Measurements from ENCODE around the gene OCA2.

OCA2 gene

GRCh38 chr15:27897481-27897880 lies 201.6 kb downstream of the OCA2 start:
- no peaks in the 10 kb centered on the region for H3K4me1 ChIP-seq (ENCODE audit: control insufficient read depth, insufficient read depth, low read length, poor library complexity, severe bottlenecking)
- WGBS, 2 experiments (ENCODE audit: insufficient coverage in 2 of 2): 93 to 95% methylated on average over 8 to 9 of the region's 9 CpGs

DNA sequence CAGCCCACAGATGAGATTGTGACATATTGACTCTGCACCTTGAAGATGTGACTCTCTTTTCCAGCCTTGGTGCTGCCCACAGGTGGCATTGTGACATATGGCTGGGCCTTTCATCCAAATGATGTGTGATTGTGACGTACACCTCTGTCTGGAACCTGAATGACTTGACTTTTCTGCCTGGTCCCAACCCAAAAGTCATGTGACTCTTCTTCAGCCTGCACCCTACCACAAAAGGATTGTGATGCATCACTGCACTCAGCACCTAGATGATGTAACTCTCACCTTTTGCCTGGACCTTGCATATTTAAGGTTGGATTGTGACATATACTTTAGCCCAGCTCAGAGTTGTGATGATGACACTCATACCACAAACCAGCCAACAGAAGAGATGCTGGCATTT lies 204.5 kb downstream of the OCA2 start:
- WGBS, 2 experiments (ENCODE audit: insufficient coverage in 2 of 2): 88 to 100% methylated on average over 1 of the region's 1 CpG
- no peaks in the 10 kb centered on the region for H3K36me3 ChIP-seq (ENCODE audit: control insufficient read depth, insufficient read depth, low read length)
- H3K27ac ChIP-seq (ENCODE audit: low read depth, low read length, severe bottlenecking): no peak overlapping the region
- no peaks in the 10 kb centered on the region for H3K4me1 ChIP-seq (ENCODE audit: control insufficient read depth, insufficient read depth, low read length, poor library complexity, severe bottlenecking)
- peaks cover 4% of the 10 kb centered on the region for H3K9me3 ChIP-seq (ENCODE audit: control insufficient read depth, low read length)
- no peak overlapping the region for H3K4me3 ChIP-seq (ENCODE audit: extremely low read depth, insufficient read depth, low read length, poor library complexity, severe bottlenecking)

More at GRCh38 chr15:27897481-27897880, 201.6 kb downstream of the OCA2 start:
- H3K27ac ChIP-seq (ENCODE audit: low read depth, low read length, severe bottlenecking): no peak overlapping the region
- no peak overlapping the region for H3K4me3 ChIP-seq (ENCODE audit: extremely low read depth, insufficient read depth, low read length, poor library complexity, severe bottlenecking)
- no peaks in the 10 kb centered on the region for H3K36me3 ChIP-seq (ENCODE audit: control insufficient read depth, insufficient read depth, low read length)
- peaks cover 4% of the 10 kb centered on the region for H3K9me3 ChIP-seq (ENCODE audit: control insufficient read depth, low read length)

- no peaks in the 10 kb centered on the region for H3K4me1 ChIP-seq (ENCODE audit: control insufficient read depth, insufficient read depth, low read length, poor library complexity, severe bottlenecking)
- no peaks in the 10 kb centered on the region for H3K36me3 ChIP-seq (ENCODE audit: control insufficient read depth, insufficient read depth, low read length)
- no peak overlapping the region for H3K4me3 ChIP-seq (ENCODE audit: extremely low read depth, insufficient read depth, low read length, poor library complexity, severe bottlenecking)
- peaks cover 4% of the 10 kb centered on the region for H3K9me3 ChIP-seq (ENCODE audit: control insufficient read depth, low read length)
- WGBS, 2 experiments (ENCODE audit: insufficient coverage in 2 of 2): 83 to 86% methylated on average over 2 to 3 of the region's 3 CpGs
- no peak overlapping the region for H3K27ac ChIP-seq (ENCODE audit: low read depth, low read length, severe bottlenecking)
These were observed 209.9 kb downstream of the OCA2 start for GRCh38 chr15:27889258-27889657.

DNA sequence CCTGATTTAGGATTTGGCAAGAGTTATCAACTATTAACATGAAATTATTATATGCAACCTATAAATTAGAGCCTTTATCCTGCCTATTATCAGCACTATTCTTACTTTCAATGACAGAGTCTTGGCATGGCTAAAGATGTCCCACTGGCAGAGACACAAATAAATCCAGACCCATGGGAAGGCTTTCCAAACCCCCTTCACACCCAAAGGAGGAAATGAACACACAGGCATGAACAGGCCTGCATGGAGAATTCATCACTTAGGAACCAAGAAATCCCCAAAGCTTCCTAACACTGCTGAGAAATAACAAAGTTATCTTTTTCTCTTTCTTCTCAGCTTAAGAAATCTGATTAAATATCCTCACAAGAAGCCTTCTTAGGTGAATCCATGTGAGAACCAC lies 213.9 kb downstream of the OCA2 start:
- H3K27ac ChIP-seq (ENCODE audit: low read depth, low read length, severe bottlenecking): no peak overlapping the region
- H3K36me3 ChIP-seq (ENCODE audit: control insufficient read depth, insufficient read depth, low read length): no peaks in the 10 kb centered on the region
- H3K4me1 ChIP-seq (ENCODE audit: control insufficient read depth, insufficient read depth, low read length, poor library complexity, severe bottlenecking): no peaks in the 10 kb centered on the region
- no peak overlapping the region for H3K4me3 ChIP-seq (ENCODE audit: extremely low read depth, insufficient read depth, low read length, poor library complexity, severe bottlenecking)
- no peaks in the 10 kb centered on the region for H3K9me3 ChIP-seq (ENCODE audit: control insufficient read depth, low read length)

DNA sequence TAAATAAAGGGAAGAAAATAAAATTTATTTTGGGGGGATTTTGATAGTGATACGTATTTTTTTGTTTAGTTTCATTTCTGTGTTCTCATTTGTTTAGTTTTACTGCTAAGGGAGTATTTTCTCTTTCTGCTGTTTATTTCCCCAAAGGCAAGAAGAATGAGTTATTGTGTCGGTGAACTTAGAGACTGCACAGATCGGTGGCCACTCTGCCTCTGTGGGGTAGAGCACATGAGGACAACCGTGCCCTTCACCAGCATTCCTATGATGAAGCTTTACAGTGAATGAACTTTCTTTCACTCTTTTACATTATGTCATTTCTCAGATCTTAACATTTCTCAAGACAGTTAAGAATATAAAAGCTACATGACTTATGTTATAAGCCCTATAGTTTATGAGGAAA lies 214.4 kb downstream of the OCA2 start:
- Histone ChIP-seq H3K9me3 (ENCODE audit: control insufficient read depth, low read length) (no peaks in the 10 kb centered on the region), H3K36me3 (ENCODE audit: control insufficient read depth, insufficient read depth, low read length) (no peaks in the 10 kb centered on the region), H3K27ac (ENCODE audit: low read depth, low read length, severe bottlenecking) (no peak overlapping the region), H3K4me3 (ENCODE audit: extremely low read depth, insufficient read depth, low read length, poor library complexity, severe bottlenecking) (no peak overlapping the region), H3K4me1 (ENCODE audit: control insufficient read depth, insufficient read depth, low read length, poor library complexity, severe bottlenecking) (no peaks in the 10 kb centered on the region)
- 100% methylated on average over 1 to 3 of the region's 4 CpGs for WGBS, 2 experiments (ENCODE audit: insufficient coverage in 2 of 2)

DNA sequence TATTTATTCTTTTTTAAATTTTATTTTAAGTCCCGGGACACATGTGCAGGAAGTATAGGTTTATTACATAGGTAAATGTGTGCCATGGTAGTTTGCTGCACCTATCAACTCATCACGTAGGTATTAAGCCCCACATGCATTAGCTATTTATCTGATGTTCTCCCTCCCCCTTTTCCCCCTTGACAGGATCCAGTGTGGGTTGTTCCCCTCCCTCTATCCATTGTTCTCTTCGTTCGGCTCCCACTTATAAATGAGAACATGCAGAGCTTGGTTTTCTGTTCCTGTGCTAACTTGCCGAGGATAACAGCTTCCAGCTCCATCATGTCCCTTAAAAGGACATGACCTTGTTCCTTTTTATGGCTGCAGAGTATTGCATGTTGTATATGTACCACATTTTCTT lies 220.3 kb downstream of the OCA2 start:
- Histone ChIP-seq H3K27ac (ENCODE audit: low read depth, low read length, severe bottlenecking) (no peak overlapping the region), H3K4me3 (ENCODE audit: extremely low read depth, insufficient read depth, low read length, poor library complexity, severe bottlenecking) (no peak overlapping the region), H3K36me3 (ENCODE audit: control insufficient read depth, insufficient read depth, low read length) (no peaks in the 10 kb centered on the region), H3K4me1 (ENCODE audit: control insufficient read depth, insufficient read depth, low read length, poor library complexity, severe bottlenecking) (no peaks in the 10 kb centered on the region), H3K9me3 (ENCODE audit: control insufficient read depth, low read length) (no peaks in the 10 kb centered on the region)
- WGBS, 2 experiments (ENCODE audit: insufficient coverage in 2 of 2): 74 to 95% methylated on average over 4 of the region's 5 CpGs

DNA sequence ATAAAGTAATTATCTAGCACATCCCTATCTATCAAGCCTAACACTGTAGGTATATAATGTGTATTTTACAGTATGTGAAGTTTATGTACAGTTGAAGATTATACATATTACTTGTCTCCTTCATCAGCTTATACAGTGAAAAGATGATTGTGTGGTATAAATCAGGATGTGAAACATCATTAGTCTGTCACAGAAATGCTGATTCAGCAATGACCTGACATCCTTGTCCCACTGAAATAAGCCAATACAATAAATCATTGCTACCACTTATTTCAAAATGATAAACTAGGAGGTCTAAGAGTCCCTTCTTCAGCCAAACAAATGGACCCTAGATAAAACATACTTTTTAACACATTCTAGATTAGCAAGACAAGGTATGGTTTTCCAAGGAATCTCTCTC lies 225.3 kb downstream of the OCA2 start:
- no peaks in the 10 kb centered on the region for H3K36me3 ChIP-seq (ENCODE audit: control insufficient read depth, insufficient read depth, low read length)
- H3K9me3 ChIP-seq (ENCODE audit: control insufficient read depth, low read length): no peaks in the 10 kb centered on the region
- no peak overlapping the region for H3K27ac ChIP-seq (ENCODE audit: low read depth, low read length, severe bottlenecking)
- no peaks in the 10 kb centered on the region for H3K4me1 ChIP-seq (ENCODE audit: control insufficient read depth, insufficient read depth, low read length, poor library complexity, severe bottlenecking)
- no peak overlapping the region for H3K4me3 ChIP-seq (ENCODE audit: extremely low read depth, insufficient read depth, low read length, poor library complexity, severe bottlenecking)

DNA sequence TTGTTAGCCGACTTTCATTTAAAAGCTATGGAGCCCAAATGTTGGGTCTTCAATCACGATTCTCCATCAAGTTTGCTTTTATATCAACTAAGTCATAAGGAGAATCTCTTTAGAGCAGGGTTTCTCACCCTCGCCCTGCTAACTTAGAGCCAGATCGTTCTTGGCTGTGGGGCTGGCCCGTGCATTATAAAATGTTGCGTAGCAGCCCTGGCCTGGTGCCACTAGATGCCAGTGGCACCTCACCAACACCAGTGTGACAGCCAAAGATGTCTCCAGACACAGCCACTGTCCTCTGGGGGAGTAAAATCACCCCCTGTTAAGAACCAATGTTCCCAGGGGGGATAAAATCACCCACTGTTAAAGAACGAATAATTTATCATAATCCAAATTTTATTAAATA lies 226.1 kb downstream of the OCA2 start:
- H3K27ac ChIP-seq (ENCODE audit: low read depth, low read length, severe bottlenecking): no peak overlapping the region
- H3K4me3 ChIP-seq (ENCODE audit: extremely low read depth, insufficient read depth, low read length, poor library complexity, severe bottlenecking): no peak overlapping the region
- 82 to 92% methylated on average over 5 to 6 of the region's 7 CpGs for WGBS, 2 experiments (ENCODE audit: insufficient coverage in 2 of 2)
- H3K36me3 ChIP-seq (ENCODE audit: control insufficient read depth, insufficient read depth, low read length): no peaks in the 10 kb centered on the region
- H3K4me1 ChIP-seq (ENCODE audit: control insufficient read depth, insufficient read depth, low read length, poor library complexity, severe bottlenecking): no peaks in the 10 kb centered on the region
- H3K9me3 ChIP-seq (ENCODE audit: control insufficient read depth, low read length): no peaks in the 10 kb centered on the region

DNA sequence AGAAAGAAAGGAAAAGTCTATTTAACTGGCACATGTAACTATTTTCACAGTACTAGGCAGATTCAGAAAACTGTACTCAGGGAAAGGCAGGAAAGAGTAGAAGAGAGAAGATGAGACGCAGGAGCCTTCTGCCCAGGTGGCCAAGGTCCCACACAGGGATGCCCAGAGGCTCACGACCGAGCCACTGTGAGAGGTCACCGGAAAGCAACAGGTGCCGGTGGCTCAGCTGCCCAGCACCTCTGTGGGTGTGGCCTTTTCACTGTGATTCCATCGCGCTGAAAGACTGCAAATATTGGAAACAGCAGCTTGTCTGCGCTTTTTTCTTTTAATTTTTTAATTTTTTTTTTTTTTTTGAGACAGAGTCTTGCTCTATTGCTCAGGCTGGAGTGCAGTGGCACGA lies 226.8 kb downstream of the OCA2 start:
- no peak overlapping the region for H3K4me3 ChIP-seq (ENCODE audit: extremely low read depth, insufficient read depth, low read length, poor library complexity, severe bottlenecking)
- H3K27ac ChIP-seq (ENCODE audit: low read depth, low read length, severe bottlenecking): no peak overlapping the region
- 91 to 94% methylated on average over 5 to 8 of the region's 9 CpGs for WGBS, 2 experiments (ENCODE audit: insufficient coverage in 2 of 2)
- no peaks in the 10 kb centered on the region for H3K36me3 ChIP-seq (ENCODE audit: control insufficient read depth, insufficient read depth, low read length)
- no peaks in the 10 kb centered on the region for H3K9me3 ChIP-seq (ENCODE audit: control insufficient read depth, low read length)
- no peaks in the 10 kb centered on the region for H3K4me1 ChIP-seq (ENCODE audit: control insufficient read depth, insufficient read depth, low read length, poor library complexity, severe bottlenecking)

DNA sequence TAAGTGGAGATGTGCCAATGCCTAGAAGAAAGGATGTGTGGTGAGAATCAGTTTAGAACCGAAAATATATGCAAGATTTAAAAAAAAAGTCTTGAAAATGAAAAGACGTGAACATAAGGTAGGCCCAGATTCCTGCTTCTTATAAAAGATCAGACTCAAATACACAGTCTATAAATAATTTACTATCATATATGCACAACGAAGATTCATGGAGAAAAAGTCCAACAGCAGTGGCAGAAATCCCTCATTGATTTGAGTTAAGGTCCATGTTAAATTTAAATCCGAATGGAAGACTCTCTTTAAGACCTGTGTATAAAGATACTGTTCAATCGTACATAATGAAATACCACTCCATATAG lies 227.2 kb downstream of the OCA2 start:
- Histone ChIP-seq H3K9me3 (ENCODE audit: control insufficient read depth, low read length) (no peaks in the 10 kb centered on the region), H3K27ac (ENCODE audit: low read depth, low read length, severe bottlenecking) (no peak overlapping the region), H3K36me3 (ENCODE audit: control insufficient read depth, insufficient read depth, low read length) (no peaks in the 10 kb centered on the region), H3K4me1 (ENCODE audit: control insufficient read depth, insufficient read depth, low read length, poor library complexity, severe bottlenecking) (no peaks in the 10 kb centered on the region), H3K4me3 (ENCODE audit: extremely low read depth, insufficient read depth, low read length, poor library complexity, severe bottlenecking) (no peak overlapping the region)
- 67 to 83% methylated on average over 1 of the region's 5 CpGs for WGBS, 2 experiments (ENCODE audit: insufficient coverage in 2 of 2)

DNA sequence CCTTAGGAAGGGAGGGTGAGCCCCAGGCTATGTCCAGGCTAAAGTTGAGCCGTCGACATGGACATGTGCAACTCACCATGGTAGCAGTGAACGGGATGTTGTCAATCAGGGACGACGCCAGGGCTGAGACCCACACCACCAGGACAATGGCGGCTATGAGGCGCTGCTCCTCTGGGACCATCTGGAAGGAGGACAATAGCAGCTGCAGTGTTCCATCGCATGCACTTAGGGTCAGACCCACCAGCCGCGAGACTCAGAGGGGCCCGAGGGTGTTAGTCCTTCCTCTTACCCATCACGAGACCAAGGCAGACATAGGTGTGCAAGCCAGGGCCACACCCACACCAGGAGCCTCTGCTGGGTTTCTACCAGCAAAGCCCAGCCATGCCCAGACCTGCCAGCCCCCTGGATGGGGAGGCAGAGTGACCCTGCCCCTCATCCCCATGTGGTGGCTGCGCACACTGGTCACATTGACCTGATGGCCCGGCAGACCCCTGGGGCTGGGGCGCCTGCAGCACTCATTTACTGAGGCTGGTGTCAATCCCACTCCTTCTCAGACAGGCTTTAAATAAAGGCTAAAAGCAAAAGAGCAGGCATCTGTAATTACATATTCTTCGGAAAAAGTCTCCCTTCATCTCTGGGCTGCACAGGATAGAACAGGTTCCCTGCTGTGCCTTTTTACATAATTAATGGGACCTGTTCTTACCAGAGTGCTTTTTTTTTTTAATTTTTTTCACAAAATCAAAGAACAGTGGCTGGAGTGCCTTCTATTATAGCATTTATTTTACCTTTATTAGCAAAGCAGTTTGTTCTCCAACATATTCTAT lies 227.8 kb downstream of the OCA2 start:
- WGBS, 2 experiments (ENCODE audit: insufficient coverage in 2 of 2): 91 to 96% methylated on average over 13 to 16 of the region's 16 CpGs
- Histone ChIP-seq H3K4me3 (ENCODE audit: extremely low read depth, insufficient read depth, low read length, poor library complexity, severe bottlenecking) (no peak overlapping the region), H3K27ac (ENCODE audit: low read depth, low read length, severe bottlenecking) (no peak overlapping the region), H3K9me3 (ENCODE audit: control insufficient read depth, low read length) (no peaks in the 10 kb centered on the region), H3K4me1 (ENCODE audit: control insufficient read depth, insufficient read depth, low read length, poor library complexity, severe bottlenecking) (no peaks in the 10 kb centered on the region), H3K36me3 (ENCODE audit: control insufficient read depth, insufficient read depth, low read length) (no peaks in the 10 kb centered on the region)

Data from mesodermal cell (in vitro differentiated cells).